HG03354 (cell line): ENCODE data around the gene SLC25A53.

Source experiments
- ATAC-seq: cut with Tn5 transposase; IDR thresholded peaks from one replicate; pipeline ENCODE4 v1.9.1; 2021; ENCODE audit warnings: mild to moderate bottlenecking; ENCODE audit not compliant: unreplicated experiment, poor library complexity, severe bottlenecking

Gene SLC25A53, protein sequence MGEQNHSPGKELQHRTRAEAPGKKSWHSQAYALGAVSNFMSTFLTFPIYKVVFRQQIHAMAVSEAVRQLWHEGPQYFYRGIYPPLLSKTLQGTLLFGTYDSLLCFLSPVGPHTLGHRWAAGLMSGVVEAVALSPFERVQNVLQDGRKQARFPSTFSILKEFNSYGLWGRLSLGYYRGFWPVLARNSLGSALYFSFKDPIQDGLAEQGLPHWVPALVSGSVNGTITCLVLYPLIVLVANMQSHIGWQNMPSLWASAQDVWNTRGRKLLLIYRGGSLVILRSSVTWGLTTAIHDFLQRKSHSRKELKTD

DNA sequence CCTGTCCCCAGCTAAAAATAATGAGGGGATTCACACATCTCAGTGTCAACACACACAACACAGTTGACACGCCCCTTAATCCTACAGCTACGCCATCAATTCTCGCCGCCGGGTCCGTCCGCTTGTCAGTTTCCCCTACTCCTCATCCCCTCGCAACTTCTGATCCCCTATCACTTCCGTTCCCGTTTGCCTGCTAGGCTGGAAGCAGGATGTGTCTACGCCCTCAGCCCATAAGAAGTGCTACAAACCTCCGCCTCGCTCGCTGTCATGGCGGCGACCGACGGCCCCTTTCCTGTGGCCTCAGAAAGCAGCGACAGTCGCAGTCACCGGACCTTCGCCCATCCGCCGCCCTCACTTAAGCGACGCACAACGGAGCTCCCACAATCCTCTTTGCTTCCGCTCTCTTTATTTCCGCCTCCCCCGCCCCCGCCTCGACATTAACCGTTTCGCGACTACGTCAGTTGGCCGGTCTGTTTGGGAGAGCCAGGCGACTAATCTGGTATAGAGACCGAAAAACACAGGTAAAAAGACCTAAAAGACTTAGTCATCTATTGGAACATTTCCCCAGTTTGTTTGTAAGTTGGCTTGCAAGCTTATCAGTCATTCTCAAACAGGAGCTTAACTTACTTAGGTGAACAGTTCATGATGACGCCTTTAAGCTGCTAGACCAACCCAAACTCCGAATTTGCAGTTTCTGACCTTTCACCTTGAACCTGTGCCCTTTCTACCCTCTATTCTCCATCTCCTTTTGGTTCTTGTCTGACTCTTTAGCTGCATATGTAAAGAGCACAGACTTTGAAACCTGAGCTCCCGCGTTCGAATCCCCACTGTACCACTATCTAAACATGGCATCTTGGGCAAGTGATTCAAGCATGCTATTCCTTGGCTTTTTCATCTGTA, at the start of gene SLC25A53:
Gene SLC25A53 (minus strand): TSS at position 380 of the 900 bp plus-strand sequence. CDS start 51,752 bp downstream, outside the sequence.
- ATAC-seq: peak; percentile 95

DNA sequence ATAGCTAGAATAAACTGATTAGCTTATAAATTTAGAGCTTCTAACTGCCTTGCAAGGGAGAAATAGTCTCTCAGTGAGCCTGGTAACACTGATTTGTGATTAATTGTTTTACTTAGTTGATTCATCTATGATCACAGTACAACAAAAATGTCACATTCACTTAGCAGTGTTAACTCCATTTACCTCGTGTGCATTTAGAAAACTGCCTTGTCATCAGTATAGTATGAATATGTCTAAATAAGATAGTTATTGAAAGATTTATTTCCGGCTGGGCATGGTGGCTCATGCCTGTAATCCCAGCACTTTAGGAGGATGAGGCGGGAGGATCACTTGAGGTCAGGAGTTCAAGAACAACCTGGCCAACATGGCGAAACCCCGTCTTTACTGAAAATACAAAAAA, 48.7 kb upstream of the SLC25A53 start:
- no peak for ATAC-seq

DNA sequence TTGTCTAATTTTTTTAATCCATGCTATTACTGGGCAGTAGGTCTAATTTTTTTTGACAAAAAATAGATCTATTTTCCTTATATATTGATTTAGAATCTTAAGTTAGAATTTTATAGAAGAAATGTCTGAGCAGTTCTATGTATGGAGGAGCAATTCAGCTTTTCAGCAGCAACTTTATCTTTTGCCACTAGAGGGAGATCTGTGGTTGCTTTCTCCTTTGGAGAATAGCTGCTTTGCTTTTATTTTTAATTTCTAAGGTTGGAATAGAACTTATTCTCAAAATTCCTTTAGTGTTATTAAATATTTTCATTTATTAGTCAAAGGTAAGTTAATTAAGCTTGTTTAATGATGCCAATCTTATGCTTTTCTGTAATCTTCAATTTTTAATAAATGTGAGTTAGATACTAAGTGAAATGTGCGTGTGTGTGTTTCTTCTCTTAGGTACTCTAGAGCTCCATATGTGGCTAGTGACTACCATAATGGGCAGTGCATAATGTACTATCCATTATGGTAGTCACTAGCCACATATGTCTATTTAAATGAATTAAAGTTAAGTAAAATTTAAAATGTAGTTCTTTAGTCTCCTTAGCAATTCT, 38.8 kb upstream of the SLC25A53 start:
- peak; percentile 74 for ATAC-seq

DNA sequence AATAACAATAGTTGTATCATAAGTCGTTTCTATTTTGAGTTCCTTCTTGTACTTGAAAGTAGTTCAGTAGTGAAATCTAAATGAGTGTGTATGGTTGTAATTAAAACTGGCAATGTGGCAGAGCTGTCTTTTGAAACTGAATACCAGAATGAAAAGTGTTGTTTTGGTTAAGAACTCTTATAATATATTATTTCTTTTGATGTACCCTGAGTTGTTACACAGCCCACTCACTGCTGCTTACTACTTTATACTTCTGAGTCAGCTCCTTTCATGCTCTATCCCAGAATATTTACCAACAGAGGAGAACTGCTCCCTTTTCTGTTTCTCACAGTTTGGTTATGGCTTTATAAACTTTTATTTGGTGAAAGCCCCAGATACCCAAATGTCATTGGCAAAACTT, 38.2 kb upstream of the SLC25A53 start:
- ATAC-seq: no peak

DNA sequence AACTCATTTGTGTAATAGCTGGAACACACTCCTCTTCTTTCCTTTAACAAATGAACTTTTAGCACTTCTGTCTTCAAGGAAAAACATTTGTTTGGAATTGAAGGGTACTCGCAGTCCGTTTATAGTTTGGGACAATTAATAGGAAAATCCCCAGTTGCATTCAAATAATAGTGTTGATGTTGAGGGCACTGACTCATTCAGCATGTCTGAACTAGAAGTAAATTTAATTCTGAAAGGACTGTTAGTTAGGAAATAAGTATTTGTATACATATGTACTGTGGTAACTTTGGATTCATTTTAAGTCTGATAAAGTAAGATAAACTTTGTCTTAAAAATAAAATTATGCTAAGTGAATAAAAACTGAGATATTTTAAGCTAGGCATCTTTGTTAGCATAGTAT, 36.7 kb upstream of the SLC25A53 start:
- no peak for ATAC-seq

DNA sequence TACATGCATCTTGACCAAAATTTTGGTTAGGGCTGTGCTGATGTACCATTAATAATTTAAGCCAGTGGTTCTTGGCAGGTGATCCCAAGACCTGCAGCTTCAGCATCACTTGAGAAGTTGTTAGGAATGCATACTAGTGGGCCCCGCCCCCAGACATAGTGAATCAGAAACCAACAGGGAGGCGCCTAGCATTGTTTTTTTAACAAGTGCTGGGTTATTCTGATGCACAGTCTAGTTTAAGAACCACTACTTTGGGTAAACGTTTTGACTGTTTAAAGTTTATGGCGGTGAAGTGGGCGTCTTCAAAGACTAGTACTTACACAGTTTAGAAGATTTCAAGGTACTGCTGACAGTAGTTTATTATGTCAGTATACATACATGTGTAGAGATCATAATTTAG, 33.0 kb upstream of the SLC25A53 start:
- no peak for ATAC-seq

DNA sequence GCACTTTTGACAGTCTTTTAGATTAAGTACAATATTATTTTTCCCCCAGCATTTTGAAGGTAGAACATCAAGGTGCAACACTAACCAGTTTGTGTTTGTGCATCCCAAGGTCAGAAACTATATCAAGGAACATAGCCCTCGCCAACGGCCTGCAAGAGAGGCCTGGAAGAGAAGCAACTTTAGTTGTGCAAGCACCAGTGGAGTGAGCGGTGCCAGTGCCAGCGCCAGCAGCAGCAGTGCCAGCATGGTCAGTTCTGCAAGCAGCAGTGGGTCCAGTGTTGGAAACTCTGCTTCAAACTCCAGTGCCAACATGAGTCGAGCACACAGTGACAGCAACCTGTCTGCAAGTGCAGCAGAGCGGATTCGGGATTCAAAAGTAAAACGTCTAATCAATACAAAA, 31.1 kb upstream of the SLC25A53 start:
- no peak for ATAC-seq

DNA sequence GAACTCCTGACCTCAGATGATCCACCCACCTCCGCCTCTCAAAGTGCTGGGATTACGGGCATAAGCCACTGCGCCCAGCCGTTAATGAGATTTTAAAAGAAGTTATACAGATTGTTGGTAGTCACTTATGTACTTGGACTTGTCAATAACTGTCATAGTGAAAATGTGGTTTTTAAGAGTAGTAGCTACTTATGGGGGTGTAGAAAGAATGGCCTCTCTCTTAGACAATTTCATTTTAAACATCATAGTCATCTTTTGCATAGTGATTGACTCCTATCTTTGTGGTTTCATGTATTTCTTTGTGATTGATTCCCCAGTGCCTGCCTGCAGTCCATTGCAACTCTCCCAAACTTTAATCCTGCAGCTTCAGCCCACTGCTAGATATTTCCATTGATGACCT, 26.9 kb upstream of the SLC25A53 start:
- ATAC-seq: no peak

DNA sequence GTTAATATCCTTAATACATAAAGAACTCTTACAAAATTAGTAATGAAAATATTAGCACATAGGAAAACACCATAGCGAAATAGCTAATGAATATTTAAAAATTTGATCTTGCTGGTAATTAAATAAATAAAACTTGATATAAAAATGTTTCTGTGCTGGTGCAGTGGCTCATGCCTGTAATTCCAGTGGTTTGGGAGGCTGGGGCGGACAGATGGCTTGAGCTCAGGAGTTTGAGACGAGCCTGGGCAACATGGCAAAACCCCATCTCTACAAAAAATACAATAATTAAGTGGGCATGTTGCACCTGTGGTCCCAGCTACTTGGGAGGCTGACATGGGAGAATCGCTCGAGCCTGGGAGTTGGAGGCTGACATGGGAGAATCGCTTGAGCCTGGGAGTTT, 17.0 kb upstream of the SLC25A53 start:
- no peak for ATAC-seq

DNA sequence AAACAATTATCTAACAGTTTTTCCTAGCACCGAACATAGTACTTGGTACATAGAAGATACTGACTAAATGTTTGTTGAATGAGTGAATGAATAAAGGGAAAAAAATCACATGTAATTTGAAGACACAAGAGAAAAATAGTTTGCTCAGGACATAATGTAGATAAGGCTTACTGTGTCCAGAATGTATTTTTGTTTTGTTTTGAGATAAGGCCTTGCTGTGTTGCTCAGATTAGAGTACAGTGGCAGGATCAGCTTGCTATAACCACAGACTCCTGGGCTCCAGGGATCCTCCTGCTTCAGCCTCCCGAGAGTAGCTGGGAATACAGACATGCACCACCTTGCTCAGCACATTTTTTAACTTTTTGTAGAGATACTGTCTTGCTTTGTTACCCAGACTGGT, 16.0 kb upstream of the SLC25A53 start:
- no peak for ATAC-seq

DNA sequence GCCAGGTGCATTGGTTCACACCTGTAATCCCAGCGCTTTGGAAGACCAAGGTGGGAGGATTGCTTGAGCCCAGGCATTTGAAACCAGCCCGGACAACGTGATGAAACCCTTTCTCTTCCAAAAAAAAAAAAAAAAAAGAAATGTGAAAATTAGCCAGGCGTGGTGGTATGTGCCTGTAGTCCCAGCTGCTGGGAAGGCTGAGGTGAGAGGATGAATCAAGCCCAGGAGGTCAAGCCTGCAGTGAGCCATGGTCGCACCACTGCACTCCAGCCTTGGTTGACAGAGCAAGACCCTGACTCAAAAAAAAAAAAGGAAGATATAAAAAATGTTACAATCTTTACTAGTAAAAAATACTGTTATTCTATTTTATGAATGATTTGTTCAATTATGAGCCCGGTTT, 15.3 kb upstream of the SLC25A53 start:
- no peak for ATAC-seq

DNA sequence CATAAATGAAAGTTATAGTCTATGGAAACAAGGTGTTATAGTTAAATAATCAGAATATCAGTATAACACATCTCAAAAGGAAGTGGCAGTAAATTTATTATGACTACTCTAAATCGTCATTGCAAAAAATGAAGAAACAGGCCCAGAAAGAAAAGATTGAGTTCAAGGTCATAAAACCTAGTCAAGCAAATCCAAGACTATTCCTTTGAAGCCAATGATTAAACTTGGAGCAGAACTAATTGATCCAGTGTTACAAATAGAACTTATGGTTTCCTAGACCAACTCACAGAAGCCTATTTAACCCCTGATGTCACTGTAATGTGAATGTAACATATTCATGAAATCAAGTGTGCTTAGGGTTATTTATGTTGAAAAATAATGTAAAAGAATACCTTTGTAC, 11.3 kb upstream of the SLC25A53 start:
- no peak for ATAC-seq

DNA sequence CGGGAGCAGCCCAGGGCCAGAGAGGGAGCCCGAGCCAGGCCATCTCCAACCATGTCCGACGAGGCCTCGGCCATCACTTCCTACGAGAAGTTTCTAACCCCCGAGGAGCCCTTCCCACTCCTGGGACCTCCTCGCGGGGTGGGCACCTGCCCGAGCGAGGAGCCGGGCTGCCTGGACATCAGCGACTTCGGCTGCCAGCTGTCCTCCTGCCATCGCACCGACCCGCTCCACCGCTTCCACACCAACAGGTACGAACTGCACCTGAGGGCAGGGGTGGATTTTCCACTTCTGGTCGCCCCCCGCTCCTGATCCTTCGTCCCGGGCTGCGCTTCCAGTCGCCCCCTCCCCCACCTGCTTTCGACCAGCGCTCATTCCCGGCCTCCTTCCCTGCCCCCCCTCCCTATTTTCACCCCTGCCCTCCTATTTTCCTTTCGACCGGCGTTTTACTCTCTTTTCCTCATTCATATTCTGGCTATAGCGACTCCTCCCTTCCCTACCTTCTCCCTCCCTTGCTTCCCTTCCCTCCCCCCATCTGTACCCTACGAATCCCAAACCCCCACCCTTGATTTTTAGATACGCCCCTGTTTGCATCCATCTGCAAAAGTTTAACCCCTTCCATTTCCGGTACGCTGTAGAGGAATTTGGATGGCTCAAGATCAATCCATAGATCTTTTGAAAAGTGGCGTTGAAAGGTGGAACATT, 10.1 kb upstream of the SLC25A53 start:
- no peak for ATAC-seq

DNA sequence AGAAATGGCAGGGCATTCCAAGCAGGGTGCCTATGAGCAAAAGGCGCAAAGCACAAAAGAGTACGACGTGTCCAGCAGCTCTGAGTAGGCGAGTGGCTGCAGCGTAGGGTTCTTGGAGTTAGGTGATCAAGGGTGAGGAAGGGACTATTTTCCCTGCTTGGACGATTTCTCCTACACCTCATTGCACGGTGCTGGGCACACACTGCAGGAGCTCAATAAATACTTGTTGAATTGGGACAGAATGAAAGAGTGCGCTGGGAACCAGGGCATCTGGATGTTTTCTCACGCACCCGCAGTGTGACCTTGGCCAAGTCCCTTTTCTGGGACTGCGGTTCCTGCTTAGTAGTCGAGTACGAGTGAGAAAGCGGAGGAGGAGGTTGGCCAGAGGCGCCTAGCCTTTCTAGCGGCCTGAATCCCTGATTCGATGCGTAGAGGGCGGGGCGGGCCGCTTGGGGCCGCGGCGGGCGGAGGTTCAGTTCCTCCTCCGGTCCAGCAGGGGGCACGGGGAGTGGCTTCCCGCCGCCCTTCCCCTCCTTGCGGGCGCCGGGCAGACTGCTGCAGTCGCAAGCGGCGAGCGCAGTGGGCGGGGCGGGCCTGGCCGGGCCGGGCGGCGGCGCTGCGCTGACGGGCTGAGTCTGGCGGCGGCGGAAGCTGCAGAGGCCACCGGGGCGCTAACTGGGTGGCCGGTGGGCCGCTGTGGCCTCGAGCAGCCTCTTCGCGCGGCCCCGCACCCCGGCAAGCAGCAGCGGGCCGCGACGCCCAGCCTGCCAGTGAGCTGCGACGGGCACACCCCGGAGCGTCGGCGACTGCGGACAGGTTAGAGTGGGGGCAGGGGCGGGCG, 9.3 kb upstream of the SLC25A53 start, which contains the start of gene FAM199X:
Gene FAM199X (plus strand): TSS at position 560 of the 841 bp plus-strand sequence. CDS start 333 bp downstream, outside the sequence.
- peak; percentile 96 for ATAC-seq

DNA sequence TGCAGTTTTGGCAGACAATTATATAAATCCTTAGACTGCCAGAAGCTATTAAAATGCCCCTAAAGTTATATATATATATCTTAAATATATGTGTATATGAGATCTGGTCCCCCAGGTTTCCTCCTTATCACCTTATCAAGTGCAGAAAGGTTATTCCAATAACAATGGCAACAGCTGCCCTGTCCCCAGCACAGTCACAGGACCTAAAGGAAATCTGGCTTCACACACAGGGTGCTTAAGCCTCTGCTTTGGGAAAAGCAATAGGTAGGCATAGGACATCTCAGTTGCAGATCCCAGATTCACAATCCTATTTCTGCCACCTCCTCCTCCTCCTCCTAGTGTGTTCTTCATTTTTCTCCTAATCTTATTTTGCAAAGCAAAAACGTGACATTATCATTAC, 5.8 kb downstream of the SLC25A53 start:
- ATAC-seq: no peak

DNA sequence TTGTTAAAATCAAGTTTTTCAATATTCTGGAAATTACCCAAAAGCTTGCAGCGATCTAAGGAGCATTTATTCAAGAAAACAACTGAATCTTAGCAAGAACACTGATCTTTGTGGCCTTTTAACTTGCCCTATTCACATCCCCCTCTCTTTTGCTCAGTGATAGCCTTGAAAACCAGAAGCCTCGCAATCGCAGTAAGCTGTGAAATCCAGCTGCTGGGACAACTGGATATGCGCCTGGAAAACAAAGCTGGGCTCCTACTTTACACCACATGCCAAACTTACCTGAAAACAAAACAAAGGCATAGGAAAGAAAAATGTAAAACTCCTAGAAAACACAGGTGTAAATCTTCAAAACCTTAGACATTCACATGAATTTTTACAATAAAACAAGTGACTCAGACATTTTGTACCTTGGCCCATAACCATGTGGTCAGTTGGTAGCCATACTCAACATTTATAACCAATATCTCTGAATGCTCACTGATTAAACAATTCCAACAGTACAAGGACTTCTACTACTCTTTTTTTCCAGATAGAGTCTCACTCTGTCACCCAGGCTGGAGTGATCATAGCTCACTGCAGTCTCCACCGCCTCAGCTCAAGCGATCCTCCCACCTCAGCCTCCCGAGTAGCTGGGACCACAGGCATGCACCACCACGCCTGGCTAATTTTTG, 15.6 kb downstream of the SLC25A53 start:
- no peak for ATAC-seq

DNA sequence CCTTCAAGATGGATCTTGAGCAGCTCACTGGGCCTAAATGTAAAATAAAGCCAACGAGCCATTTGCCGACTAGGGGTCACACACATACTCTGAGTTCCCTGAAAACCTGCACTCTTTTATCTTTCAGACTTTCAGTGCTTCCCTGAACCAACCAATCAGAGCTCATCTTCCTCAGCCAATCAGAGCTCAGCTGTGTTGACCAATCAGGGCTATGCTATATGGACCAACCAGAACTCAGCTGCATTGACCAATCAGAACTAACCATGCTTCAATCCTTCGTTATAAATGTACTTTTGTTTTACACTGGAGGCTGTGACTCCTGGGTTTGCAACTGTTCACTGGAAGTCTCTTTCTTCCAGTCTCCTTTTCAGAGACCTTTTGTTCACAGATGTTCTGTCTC, 19.3 kb downstream of the SLC25A53 start:
- ATAC-seq: no peak

DNA sequence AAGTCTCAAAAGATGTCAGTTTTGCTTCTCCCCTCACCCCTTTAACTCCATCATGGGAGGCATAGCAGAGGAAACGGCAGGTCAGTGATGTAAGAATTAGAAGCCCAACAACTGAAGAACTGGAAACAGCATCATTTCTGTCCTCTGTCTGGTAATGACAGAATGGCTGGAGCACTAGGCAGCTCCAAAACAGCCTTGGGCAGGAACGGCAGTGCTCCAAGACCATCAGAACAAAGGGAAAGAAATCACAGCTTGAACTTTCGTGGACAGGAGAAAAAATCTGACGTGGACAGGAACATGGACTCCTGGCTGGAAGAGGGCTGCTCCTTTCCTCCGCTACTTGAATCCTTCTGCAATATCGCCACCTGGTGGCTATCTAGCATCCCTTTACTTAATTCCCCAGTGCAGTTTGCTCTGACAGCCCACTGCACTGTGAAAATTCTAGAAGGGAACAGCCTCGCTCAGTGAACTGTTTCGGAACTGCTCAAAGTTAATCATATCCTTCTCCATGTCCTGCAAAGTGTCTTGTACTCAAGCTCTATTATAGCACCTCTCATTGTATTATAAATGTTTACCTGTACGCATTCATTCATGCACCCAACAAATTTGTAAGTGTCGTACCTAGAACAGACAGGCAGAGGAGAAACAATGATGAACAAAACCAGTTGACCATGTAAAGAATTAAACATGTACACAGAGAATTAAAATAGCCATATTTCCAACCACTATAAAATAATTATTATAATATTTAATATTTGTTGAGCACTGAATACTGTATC, 20.4 kb downstream of the SLC25A53 start:
- peak; percentile 91 for ATAC-seq
